Lower lobe of right lung (tissue), 2 donors: Measurements from ENCODE around the gene SLC19A1. TPM values are rescaled to one million over a fixed set of nuclear protein-coding genes. Genes with fewer than 3 reads are reported as not detected.

ENCODE experiments used
- ATAC-seq, 2 donors: fragments of 200-7000 bp; cut with Tn5 transposase; one replicate each; pipeline ENCODE4 v1.9.1; 2020 to 2022; ENCODE audit warnings: mild to moderate bottlenecking in 2 of 2, moderate library complexity in 2 of 2
- DNase-seq: peaks from one replicate; pipeline ENCODE4 v3.0.0-alpha.2; 2020
- H3K27ac ChIP-seq: fragments of 200-600 bp; one replicate; pipeline ENCODE4 v1.8.0; 2022
- H3K27me3 ChIP-seq: fragments of 200-600 bp; one replicate; pipeline ENCODE4 v1.8.0; 2022; ENCODE audit warnings: low read depth
- H3K36me3 ChIP-seq: fragments of 200-600 bp; one replicate; pipeline ENCODE4 v1.8.0; 2022; ENCODE audit warnings: mild to moderate bottlenecking
- H3K4me1 ChIP-seq: fragments of 200-600 bp; one replicate; pipeline ENCODE4 v1.8.0; 2022
- H3K4me3 ChIP-seq: fragments of 200-600 bp; one replicate; pipeline ENCODE4 v1.8.0; 2022; ENCODE audit warnings: mild to moderate bottlenecking
- H3K9me3 ChIP-seq: fragments of 200-600 bp; one replicate; pipeline ENCODE4 v1.8.0; 2022
- intact Hi-C: fragments of 100-400 bp; cut with DNase I; formaldehyde crosslinking; loops from one replicate; pipeline ENCODE4 v1.11.0; 2022
- total RNA-seq: library from RNA; stranded (reverse); fragmentation: NEBNext Ultra II Directional; extraction: Animal tissue kit (Norgen Biotek cat#: 25700); gene quantifications from one replicate; pipeline ENCODE4 v1.2.1, GENCODE V29; 2021
- TF ChIP-seq, protein P1 (sequence below): fragments of 200-600 bp; IDR thresholded peaks from one replicate; pipeline ENCODE4 v1.8.0; 2022; ENCODE audit warnings: antibody characterized with exemption, mild to moderate bottlenecking
- donor health status: DM: no; HTN: yes; CAD: no; lungs with severe emphysema.

The SLC19A1 gene
- total RNA-seq, 1 donor from 2014 or later, result 50.7 TPM

DNA sequence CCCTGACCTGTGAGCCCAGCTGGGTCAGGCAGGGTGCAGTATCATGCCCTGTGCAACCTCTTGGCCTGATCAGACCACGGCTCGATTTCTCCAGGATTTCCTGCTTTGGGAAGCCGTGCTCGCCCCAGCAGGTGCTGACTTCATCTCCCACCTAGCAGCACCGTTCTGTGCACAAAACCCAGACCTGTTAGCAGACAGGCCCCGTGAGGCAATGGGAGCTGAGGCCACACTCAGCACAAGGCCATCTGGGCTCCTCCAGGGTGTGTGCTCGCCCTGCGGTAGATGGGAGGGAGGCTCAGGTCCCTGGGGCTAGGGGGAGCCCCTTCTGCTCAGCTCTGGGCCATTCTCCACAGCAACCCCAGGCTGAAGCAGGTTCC, 29.6 kb downstream of the SLC19A1 start:
- DNase-seq, result peak; percentile 42
- H3K27ac ChIP-seq, result peak overlapping the region; percentile 64
- H3K4me1 ChIP-seq, result peaks cover 10% of the 10 kb centered on the region
- peaks cover 41% of the 10 kb centered on the region for H3K36me3 ChIP-seq
- TF ChIP-seq, protein P1, sequence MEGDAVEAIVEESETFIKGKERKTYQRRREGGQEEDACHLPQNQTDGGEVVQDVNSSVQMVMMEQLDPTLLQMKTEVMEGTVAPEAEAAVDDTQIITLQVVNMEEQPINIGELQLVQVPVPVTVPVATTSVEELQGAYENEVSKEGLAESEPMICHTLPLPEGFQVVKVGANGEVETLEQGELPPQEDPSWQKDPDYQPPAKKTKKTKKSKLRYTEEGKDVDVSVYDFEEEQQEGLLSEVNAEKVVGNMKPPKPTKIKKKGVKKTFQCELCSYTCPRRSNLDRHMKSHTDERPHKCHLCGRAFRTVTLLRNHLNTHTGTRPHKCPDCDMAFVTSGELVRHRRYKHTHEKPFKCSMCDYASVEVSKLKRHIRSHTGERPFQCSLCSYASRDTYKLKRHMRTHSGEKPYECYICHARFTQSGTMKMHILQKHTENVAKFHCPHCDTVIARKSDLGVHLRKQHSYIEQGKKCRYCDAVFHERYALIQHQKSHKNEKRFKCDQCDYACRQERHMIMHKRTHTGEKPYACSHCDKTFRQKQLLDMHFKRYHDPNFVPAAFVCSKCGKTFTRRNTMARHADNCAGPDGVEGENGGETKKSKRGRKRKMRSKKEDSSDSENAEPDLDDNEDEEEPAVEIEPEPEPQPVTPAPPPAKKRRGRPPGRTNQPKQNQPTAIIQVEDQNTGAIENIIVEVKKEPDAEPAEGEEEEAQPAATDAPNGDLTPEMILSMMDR, result no peak
- intact Hi-C loops, result no loop called here
- no peak overlapping the region for H3K4me3 ChIP-seq
- H3K27me3 ChIP-seq, result no peaks in the 10 kb centered on the region
- no peaks in the 10 kb centered on the region for H3K9me3 ChIP-seq
- ATAC-seq, result no peak

DNA sequence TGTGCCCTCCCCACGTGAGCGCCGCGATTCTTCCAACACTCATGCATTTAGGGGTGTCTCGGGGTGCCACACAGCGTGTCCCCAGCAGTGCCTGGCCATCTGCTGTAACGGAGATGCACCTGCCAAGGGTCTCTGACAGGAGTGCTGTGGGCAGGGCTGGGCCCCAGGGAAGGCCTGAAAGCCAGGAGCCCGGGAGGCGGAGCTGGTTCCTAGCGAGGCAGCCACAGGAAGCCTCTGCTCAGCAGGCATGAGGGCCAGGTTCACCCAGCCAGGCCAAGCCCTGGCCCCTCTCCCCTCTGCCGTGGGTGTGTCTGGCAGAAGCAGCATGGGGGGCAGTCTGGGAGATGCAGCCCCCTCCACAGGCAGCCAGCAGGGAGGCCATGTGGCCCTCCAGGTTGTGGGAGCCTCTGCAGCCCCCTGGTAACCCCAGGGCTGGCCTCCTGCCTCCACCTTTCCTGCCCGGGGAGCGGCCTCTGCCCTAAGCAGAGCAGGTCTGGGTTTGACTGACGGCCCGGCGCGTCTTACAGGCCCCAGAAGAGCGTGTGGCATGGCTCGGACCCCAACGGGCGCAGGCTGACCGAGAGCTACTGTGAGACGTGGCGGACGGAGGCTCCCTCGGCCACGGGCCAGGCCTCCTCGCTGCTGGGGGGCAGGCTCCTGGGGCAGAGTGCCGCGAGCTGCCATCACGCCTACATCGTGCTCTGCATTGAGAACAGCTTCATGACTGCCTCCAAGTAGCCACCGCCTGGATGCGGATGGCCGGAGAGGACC, 30.4 kb downstream of the SLC19A1 start:
- DNase-seq, result peak; percentile 44
- Histone ChIP-seq H3K9me3 (no peaks in the 10 kb centered on the region), H3K4me1 (peaks cover 10% of the 10 kb centered on the region), H3K4me3 (no peak overlapping the region), H3K27ac (no peak overlapping the region), H3K27me3 (no peaks in the 10 kb centered on the region), H3K36me3 (peaks cover 41% of the 10 kb centered on the region)
- ATAC-seq, result no peak
- TF ChIP-seq, protein P1, result no peak
- intact Hi-C loops, result no loop called here

DNA sequence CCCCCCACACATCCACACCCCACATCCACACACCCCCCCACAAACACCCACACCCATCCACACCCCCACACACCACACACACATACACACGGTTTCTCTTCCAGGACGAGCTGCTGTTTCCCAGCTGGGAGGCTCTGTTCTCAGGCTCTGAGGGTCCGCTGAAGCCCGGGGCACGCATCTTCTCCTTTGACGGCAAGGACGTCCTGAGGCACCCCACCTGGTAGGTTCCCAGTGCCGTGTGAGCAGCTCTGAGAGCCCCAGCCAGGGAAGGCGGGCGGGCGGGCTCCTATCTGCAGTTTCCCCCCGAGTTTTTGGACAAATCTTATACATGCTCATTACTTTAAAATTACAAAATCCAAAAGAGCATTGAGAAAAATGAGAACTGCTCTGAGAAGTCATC, 31.2 kb downstream of the SLC19A1 start:
- Histone ChIP-seq H3K36me3 (peaks cover 41% of the 10 kb centered on the region), H3K27ac (no peak overlapping the region), H3K4me1 (peaks cover 10% of the 10 kb centered on the region), H3K27me3 (no peaks in the 10 kb centered on the region), H3K9me3 (no peaks in the 10 kb centered on the region), H3K4me3 (no peak overlapping the region)
- intact Hi-C loops, result no loop called here
- DNase-seq (peak; percentile 34), ATAC-seq (no peak)
- TF ChIP-seq, protein P1, result no peak

DNA sequence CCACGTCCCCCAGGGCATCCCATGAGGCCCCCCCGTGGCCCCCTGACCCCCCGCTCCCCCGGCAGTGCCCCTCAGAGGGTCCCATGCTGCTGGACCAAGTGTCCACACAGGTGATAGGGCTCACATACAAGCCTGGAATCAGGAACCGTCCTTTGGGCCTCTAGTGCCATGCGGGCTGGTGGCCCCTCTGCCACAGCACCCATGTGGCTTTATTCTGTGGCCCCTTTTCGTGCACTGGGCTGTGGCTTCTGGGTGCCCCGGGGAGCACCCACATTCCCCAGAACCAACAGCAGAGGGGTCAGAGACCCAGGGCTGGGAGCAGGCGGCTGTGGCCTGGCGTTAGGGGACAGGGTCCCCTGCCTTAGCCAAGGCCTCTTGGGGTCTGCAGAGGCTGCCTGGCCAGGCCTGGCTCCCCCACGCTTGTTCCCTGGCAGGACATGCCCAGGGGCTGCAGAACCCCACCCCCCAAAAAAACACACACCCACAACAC, 31.7 kb downstream of the SLC19A1 start:
- H3K36me3 ChIP-seq, result peaks cover 41% of the 10 kb centered on the region
- DNase-seq, result no peak
- no peaks in the 10 kb centered on the region for H3K9me3 ChIP-seq

DNA sequence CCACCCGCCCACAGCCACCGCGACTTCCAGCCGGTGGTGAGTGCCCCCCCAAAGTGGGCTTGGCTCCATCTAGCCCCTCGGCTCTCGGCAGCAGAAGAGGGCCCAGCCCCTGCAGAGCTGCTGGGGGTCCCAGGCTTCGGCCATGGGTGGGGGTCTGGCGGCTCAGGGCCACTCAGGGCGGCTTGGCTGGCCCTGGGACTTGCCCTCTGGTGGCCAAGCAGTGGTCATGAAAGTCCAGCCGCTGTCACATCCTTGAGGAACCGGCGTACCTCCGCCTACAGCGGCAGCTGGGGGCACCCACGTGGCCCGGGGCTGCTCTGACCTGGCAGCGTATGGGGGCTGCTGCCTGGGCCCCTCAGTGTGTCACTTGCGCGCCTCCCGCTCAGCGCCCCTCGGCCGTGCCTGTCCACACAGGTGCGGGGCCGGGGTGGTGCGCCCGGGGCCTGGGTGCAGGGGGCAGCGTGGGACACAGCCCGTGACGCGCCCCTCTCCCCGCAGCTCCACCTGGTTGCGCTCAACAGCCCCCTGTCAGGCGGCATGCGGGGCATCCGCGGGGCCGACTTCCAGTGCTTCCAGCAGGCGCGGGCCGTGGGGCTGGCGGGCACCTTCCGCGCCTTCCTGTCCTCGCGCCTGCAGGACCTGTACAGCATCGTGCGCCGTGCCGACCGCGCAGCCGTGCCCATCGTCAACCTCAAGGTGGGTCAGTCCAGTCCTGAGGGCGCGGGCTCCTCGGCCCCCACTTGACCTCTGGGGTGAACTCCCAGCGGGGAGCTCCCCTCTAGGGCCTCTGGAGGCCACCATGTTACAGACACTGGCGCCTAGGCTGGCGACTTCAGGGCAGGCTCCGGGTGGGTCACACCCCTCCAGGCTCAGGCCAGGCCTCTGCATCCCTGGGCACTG, 32.4 kb downstream of the SLC19A1 start:
- DNase-seq (peak; percentile 46), ATAC-seq (no peak)
- intact Hi-C loops, result no loop called here
- no peak overlapping the region for H3K4me3 ChIP-seq
- TF ChIP-seq, protein P1, result no peak
- peaks cover 40% of the 10 kb centered on the region for H3K36me3 ChIP-seq
- H3K4me1 ChIP-seq, result peaks cover 10% of the 10 kb centered on the region
- H3K9me3 ChIP-seq, result no peaks in the 10 kb centered on the region
- no peak overlapping the region for H3K27ac ChIP-seq
- H3K27me3 ChIP-seq, result no peaks in the 10 kb centered on the region

More for the DNA sequence above, 31.7 kb downstream of the SLC19A1 start:
- Histone ChIP-seq H3K4me1 (peaks cover 10% of the 10 kb centered on the region), H3K4me3 (no peak overlapping the region), H3K27me3 (no peaks in the 10 kb centered on the region), H3K27ac (no peak overlapping the region)
- TF ChIP-seq, protein P1, result no peak
- intact Hi-C loops, result no loop called here
- no peak for ATAC-seq
